GM18858 (cell line): Measurements from ENCODE around the gene DENND2A.
A peak's percentile ranks its signal among the peaks of the same experiment; 100 is the strongest.
"Not testable (repeated sequence)": the region's sequence is repeated elsewhere in the genome, so short reads cannot be mapped to it uniquely, and the experiment has no call there.

Experiments used
- ATAC-seq: cut with Tn5 transposase; IDR thresholded peaks from one replicate; pipeline ENCODE4 v1.9.1; 2021; ENCODE audit not compliant: unreplicated experiment

DENND2A gene

DNA sequence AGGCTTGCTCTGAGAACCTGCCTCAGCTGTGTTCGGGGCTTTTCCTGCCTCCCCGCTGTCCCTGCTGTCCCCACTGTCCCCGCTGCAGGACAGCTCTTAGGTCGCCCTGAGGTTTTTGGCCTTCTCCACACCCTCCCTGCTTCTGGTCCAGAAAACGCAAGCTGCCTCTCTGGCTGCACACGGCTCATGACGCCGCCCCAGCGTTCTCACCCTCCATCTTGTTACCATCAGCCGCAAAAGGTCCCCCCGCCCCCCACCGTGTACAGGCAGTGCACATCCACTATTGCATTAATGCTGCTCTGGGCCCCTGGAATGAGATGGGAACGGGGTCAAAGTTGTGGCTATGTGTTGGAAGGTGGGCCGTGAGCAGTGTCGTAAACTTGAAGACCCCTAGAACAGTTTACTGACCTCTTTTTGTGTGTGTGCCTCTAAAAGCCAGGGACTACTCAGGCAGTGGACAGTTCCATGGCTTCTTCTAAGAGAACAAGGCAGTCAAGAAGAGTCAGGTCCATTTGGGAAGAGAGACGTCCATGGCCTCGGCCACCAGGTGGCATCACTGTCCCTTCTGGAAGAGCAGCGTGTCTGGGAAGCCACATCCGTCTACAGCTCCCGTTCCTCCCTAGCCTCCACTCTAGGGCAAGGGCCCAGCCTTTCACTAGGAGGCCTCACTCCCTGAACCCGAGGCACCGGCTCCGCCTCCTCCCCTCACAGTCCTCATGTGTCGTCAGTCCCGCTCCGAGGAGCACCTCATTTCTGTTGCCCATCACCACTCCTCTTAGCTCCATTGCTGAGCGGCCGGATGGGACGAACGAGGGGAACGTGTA lies 122.9 kb downstream of the DENND2A start:
- no peak for ATAC-seq

DNA sequence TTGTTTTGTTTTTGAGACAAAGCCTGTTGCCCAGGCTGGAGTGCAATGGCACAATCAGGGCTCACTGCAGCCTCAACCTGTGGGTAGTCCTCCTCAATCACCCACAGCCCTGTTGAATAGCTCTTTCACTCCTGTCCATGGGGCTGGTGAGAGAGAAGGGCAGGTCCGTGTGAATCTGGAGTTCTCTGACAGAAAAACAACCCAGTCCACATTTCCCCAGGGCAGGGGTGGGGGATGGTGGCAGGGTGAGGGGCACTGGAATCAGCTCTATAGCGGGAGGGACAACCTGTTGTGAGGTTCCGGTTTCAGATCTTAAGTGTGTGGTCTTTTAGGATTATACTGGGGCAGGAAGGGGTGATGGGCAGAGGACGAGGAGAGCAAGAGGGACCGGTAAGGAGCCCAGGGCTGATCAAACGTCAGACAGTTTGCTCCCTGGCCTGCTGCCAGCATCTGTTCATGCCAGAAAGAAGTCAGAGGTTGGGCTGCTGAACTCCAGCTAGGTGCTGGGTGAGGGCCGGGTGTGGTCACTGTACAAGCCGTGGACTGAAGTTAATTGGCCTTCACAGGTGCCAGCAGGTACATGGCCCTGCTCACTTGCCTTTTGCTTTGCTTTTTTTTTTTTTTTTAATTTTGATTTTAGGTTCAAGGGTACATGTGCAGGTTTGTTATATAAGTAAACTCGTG lies 128.2 kb downstream of the DENND2A start:
- no peak for ATAC-seq

DNA sequence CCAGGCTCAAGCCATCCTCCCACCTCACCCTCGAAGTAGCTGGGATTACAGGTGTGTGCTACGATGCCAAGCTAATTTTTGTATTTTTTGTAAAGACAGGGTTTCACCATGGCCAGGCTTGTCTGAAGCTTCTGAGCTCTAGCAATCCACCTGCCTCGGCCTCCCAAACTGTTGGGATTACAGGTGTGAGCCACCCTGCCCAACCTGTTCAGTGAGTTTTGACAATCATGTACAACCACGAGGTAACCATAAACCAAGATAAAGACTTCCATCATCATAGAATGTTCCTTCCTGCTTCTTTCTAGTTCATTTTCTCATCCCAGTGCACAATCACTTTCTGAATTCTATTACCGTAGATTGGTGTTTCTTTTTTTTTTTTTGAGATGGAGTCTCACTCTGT lies 130.8 kb downstream of the DENND2A start:
- ATAC-seq = no peak

DNA sequence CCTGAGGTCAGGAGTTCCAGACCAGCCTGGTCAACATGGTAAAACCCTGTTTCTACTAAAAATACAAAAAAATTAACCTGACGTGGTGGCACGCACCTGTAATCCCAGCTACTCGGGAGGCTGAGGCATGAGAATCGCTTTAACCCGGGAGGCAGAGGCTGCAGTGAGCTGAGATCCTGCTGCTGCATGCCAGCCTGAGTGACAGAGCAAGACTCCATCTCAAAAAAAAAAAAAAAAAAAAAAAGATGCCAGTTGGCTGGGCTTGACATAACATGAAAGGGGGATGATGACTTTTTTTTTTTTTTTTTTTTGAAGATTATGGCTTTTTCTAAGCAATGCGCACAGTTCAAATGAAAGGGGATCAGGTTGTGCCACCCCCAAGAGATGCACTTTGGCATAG lies 133.1 kb downstream of the DENND2A start:
- ATAC-seq = not testable (repeated sequence)

DNA sequence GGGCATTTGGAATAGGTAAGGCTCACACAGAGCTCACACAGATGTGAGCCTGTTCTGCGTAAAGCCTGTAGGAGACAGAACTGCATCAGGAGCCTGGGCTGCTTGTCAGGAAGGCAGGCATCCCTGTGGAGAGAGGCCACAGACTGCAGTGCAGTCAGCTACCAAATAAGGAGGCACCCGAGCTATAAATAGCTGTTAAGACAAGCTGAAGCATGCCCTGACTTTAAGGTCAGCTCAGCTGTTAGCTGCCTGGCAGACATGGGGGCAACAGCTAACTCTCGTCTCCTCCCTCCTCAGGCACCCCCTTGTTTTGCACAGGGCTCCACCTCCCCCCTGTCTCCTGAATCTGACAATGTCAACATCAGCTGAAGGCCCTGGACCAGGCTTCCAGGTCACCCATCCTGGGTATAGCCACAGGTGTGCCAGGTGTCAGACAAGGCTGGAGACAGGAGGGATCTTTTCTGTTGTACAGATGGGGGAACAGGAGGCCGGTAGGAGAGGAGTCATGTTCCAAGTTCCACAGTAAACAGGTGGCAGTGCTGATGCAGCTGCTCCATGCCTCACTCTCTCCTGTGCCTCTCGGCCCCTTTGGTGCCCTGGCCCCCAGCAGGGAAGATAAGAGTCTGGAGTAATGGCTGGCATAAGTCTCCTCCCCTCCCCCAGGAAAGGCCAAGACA lies 133.7 kb downstream of the DENND2A start:
- ATAC-seq = no peak

DNA sequence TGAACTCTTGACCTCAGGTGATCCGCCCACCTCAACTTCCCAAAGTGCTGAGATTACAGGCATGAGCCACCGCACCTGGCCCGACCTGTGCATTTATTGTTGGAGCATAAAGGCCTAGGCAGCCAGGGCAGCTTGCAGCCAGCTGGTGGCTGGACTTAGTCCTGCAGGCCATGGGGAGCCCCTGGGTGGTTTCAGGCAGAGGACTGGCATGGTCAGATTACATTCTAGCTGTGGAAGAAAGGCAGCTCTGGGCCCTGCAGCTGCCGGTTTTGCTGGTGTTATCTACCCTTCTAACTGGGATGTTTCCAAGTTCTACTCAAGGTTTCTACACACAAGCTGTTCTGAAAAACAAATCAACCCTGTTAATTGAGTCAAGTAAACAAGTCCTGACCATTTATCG lies 138.6 kb downstream of the DENND2A start:
- ATAC-seq = no peak

DNA sequence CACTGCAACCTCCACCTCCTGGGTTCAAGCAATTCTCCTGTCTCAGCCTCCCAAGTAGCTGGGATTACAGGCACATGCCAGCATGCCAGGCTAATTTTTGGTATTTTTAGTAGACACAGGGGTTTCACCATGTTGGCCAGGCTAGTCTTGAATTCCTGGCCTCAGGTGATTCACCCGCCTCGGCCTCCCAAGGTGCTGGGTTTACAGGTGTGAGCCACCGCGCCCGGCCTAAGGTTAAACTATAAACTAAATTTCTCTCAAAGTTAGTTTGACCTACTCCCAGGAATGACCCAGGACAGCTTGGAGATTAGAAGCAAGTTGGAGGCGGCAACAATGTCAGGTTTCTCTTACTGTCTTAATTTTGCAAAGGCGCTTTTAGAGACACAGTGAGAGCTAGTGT lies 142.8 kb downstream of the DENND2A start:
- not testable (repeated sequence) for ATAC-seq

DNA sequence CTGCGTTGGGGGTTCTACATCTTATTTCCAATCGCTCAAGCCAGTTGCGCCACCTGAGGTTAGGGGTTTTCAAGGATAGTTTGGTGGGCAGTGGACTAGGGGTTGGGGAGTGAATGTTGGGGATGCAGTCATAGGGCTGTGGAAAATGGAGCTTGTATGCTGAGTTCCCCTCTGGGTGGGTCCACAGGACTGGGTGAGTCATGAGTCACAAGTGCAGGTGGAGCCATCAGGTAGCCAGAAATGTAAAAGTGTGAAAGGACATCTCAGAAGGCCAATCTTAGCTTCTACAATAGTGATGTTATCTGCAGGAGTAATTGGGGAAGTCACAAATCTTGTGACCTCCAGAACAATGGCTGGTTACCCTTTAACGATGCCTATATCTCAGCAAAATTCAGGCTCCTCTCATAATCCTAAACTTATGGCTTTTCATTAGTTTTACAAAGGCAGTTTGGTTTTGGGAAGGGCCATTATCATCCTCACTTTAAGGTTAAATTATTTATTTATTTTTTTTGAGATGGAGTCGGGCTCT lies 143.3 kb downstream of the DENND2A start:
- ATAC-seq = no peak

DNA sequence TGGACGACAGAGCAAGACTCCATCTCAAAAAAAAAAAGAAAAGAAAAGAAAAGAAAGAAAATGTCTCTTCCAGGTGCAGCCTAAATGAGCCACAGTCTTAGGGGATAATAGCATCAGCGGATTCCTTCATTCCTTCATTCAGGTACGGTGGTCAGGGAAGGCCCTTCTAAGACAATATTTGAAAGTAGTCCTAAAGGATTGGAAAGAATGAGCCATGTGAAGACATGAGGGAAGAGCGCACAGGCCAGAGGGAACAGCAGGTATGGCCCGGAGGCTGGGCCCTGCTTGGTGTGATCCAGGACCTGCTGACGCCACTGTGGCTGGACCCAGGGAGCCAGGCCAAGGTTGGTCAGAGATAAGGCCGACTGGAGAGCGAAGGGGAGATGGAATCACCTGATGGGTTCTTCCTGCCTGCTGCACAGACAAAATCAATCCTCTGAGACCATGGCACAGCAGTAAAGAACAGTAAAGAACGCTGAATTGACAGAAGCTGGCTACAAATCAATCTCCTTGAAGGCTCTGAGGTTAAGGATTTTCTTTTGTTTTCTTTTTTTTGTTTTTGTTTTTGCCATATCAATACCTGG lies 145.0 kb downstream of the DENND2A start:
- ATAC-seq = no peak

DNA sequence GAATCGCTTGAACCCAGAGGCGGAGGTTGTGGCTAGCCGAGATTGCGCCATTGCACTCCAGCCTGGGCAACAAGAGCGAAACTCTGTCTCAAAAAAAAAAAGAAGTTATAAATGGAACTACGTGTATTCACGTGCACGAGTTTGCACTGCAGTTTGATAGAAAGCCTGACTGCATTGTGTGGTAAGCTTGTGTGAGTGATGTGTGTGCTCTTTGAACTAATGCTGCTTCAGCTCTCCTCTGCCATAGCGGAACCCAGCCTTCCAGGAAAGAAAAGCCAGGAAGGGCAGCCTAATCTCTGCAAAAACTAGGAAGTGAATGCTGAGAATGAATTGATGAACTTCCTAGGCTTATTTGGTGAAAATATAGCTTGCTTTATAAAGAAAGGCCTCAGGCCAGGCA lies 145.7 kb downstream of the DENND2A start:
- no peak for ATAC-seq

DNA sequence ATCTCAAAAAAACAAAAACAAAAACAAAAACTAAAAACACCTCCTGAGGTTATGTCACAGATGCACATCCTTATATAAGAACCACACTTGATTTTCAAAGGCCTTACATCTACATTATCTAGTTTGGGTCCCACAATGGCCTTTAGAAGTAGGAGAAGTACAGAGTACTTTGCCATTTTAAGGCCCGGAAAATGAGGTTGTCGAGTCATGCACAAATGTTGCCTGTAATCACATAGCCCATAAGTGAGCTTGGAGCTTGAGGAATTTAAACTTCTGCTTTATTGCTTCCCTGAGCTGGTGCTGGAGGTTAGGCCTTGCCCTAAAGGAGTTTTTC lies 151.6 kb downstream of the DENND2A start:
- no peak for ATAC-seq

DNA sequence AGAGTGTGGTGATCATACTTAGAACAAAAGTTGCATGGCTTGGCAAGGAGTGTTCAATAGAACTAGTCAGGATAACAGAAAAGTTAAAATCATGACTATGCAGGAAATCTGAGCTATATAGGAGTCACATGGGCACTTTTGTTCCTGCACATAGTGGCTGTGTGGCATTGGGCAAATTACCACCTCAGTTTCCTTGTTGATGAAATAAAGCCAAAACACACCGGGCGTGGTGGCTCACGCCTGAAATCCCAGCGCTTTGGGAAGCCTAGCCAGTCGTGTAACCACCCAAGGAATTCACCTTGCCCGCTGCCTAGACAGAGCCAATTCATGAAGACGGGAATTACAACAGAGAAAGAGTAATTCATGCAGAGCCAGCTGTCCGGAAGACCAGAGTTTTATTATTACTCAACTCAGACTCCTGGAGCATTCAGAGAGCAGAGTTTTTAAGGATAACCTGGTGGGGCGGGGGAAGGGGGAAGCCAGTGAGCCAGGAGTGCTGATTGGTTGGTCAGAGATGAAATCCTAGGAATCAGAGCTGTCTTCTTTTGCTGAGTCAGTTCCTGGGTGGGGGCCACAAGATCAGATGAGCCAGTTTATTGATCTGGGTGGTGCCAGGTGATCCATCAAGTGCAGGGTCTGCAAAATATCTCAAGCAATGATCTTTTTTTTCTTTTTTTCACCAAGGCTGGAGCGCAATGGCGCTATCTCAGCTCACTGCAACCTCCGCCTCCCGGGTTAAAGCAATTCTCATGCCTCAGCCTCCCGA lies 154.9 kb downstream of the DENND2A start:
- ATAC-seq = no peak

DNA sequence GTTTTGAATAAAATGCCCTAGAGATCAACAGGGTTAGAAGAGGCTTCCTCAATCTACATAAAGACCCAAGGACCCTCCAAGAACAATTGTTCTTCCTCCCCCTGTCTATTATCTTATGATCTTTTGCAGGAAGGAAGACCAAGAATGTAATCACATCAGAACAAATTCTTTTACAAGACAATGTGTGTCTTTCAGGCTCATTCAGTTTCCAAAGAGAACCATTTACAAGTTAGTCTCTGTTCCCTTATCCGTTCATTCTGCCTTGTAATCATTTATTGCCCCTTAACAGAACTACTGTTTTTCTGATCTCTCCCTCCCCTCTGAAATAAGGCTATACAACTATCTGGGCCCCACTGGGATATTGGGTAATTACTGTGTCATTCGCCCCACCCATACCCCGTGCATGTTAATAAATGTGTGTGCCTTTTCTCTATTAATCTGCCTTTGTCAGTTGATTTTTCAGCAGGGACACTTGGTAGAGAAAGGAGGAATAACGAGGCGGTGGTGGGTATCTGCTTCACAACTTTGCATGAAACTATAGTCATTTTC lies 155.6 kb downstream of the DENND2A start:
- no peak for ATAC-seq

DNA sequence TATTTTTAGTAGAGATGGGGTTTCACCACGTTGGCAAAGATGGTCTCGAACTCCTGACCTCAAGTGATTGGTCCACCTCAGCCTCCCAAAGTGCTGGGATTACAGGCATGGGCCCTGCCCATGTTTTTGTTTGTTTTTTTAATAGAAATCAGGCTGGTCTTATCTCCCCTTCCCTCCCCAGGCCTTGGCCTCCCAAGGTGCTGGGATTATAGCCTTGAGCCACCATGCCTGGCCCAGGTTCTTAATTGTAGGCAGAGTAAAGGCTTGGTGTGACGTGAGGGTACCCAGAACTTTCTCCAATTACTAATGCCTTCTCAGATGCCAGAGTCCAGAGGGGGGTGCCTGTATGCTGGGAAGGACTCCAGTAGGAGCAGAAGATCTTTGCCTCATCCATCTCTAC lies 156.1 kb downstream of the DENND2A start:
- no peak for ATAC-seq

DNA sequence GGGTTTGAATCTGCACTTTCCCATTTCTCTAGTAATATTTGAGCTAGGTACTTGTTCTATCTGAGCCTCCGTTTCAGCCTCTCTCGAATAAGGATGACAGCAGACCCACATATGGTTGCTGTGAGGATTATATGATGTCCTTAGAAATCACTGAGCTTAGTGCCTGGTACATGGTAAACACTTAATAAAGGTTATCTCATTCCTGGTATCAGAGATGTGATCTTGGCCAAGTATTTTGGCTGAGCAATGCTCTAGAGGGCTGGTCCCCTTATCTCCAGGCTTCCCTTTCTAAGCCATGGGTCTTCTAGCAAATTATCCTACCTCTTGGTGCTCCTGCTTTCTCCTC lies 160.9 kb downstream of the DENND2A start:
- ATAC-seq = no peak

DNA sequence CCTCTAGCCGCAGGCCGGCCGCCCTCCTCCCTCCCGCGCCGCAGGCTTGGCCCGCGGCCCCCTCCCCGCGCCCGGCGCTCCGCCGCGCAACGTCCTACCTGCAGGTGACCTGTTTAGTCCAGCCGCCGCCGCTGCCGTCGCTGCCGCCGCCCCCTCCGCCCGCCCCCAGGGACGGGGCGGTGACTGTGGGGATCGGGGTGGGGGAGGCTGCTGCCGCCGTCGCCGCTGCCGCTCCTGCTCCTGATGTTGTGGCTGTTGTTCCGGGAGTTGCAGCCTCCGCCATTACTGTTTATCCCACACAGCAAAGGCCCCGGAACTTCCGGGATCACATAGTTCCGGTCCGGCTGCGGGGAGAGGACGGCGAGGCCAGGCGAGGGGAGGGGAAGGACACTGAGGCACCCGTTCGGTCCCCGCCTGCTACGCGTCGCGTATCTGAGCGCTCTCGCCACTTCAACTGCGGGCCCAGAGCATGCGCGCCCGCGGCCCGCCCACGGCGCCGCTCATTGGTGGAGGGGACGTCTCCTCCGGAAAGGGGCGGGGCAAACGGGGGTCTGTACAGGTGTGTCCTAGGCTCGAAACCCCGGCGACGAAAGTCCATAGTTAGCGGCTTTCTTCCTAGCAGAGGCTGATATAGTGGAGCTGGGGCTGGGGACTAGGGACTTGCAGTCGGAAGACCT lies 161.4 kb downstream of the DENND2A start, which contains the start of gene MKRN1:
TSS of gene MKRN1 (minus strand) at position 444 of the 677 bp plus-strand sequence. CDS start at position 283, 161 bp downstream.
- ATAC-seq = peak; percentile 89

DNA sequence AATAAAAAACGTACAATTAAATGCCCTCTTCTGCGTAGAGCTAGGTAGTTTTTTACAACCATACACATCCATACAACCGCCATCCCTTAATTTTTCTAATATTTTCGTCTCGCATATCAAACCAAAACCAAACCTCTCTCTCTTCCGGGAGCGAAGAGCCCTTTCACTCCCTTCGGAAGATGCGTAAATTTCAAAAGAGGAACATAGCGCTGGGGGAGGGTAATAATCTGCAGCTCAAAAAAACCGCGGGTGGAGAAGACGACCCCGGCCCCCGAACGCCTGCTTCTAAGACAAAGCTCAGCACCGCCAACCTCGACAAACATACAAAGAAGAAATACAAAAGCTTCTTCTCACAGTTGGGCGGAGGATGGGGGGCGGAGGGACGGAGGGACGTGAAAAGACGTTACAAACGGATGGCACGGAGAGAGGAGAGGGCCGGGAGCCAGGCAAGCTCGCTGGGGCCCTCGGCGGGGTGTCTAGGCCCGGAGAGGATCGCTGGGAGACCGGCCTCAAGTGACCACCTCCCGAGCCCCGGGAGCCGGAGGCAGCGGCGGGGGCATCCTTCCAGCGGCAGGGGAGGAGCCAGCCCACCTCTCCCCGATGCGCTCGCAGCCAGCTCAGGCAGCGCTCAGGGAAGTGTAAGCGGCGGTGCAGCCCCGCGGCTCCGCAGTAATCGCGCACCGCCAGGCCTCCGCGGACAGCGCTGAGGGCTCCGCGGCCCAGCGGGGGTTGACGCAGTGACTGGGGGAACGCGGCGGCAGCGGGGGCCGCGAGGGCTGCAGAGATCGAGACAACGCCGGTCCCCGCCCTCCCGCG lies 162.2 kb downstream of the DENND2A start:
- no peak for ATAC-seq

DNA sequence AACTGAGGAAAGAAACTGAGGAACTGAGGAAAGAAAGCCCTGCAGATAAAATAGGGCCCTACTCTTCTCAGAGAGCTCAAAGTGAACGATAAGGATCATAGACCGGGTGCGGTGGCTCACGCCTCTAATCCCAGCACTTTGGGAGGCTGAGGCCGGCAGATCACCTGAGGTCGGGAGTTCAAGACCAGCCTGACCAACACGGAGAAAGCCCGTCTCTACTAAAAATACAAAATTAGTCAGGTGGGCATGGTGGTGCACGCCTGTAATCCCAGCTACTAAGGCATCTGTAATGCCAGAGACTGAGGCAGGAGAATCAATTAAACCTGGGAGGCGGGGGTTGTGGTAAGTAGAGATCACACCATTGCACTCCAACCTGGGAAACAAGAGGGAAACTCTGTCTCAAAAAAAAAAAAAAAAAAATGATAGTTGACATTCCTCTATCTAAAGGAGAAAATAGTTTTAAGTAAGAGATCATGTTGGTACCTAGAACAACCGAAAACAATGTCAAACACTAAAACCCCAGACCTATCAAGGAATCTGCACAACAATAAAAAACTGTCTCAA lies 163.8 kb downstream of the DENND2A start:
- no peak for ATAC-seq
